Tibial nerve (tissue), 4 donors: ENCODE measurements around the gene TBC1D1. TPM values are rescaled to one million over a fixed set of nuclear protein-coding genes. Genes with fewer than 3 reads are reported as not detected.

Source experiments
- DNase-seq, 2 donors: peaks; one replicate each; pipeline ENCODE4 v3.0.0-alpha.2; 2019; ENCODE audit warnings: low spot score in 2 of 2
- H3K27ac ChIP-seq, 4 donors: fragments of 200-600 bp; sonication (generic) in 3 of 4; one replicate each; pipeline ENCODE4 v1.5.1; 2017 to 2019; ENCODE audit warnings: mild to moderate bottlenecking in 1 of 4
- H3K27me3 ChIP-seq, 2 donors: fragments of 200-600 bp; sonication (generic) in 1 of 2; one replicate each; pipeline versions ENCODE4 v1.5.1 to v1.6.0; 2017 to 2019
- H3K36me3 ChIP-seq, 3 donors: fragments of 200-600 bp; sonication (generic); one replicate each; pipeline ENCODE4 v1.5.1; 2018 to 2019
- H3K4me1 ChIP-seq, 4 donors: fragments of 200-600 bp; sonication (generic) in 3 of 4; one replicate each; pipeline ENCODE4 v1.5.1; 2017 to 2019
- H3K4me3 ChIP-seq, 4 donors: fragments of 200-600 bp; sonication (generic) in 3 of 4; one replicate each; pipeline ENCODE4 v1.5.1; 2017 to 2019; ENCODE audit warnings: mild to moderate bottlenecking in 1 of 4, moderate library complexity in 1 of 4
- H3K9me3 ChIP-seq, 4 donors: fragments of 200-600 bp; sonication (generic) in 3 of 4; one replicate each; pipeline ENCODE4 v1.5.1; 2017 to 2019
- CTCF ChIP-seq, 5 experiments: fragments of 200-600 bp in 3 of 5; fragments of 450-650 bp in 2 of 5; sonication (generic) in 3 of 5; IDR thresholded peaks; one replicate each; pipeline ENCODE4 v1.5.1; 2016 to 2019; ENCODE audit warnings: antibody characterized with exemption in 5 of 5, mild to moderate bottlenecking in 3 of 5, moderate library complexity in 2 of 5
- EP300 ChIP-seq, 2 donors: sonication (generic); formaldehyde crosslinking; IDR thresholded peaks; one replicate each; pipeline ENCODE4 v1.6.1; 2017; ENCODE audit warnings: antibody characterized with exemption in 2 of 2, mild to moderate bottlenecking in 1 of 2
- POLR2A ChIP-seq, 2 donors: fragments of 450-650 bp; IDR thresholded peaks; one replicate each; pipeline ENCODE4 v1.6.1; 2017; ENCODE audit warnings: antibody characterized with exemption in 2 of 2, mild to moderate bottlenecking in 2 of 2, moderate library complexity in 2 of 2
- WGBS, 2 donors: methylation state at CpG; one replicate each; pipeline ENCODE4 v1.1.5; 2018; 5-methylcytosine and 5-hydroxymethylcytosine counted together
- total RNA-seq, 4 donors: library from RNA; depleted of rRNA; stranded (reverse); fragments of >200 nt; gene quantifications; one replicate each; pipeline ENCODE4 v1.1.0, GENCODE V29; 2016

Gene TBC1D1
- total RNA-seq, 4 donors from 2014 or later: 41.6 to 97.8 (median 62.5) TPM

GRCh38 chr4:38132843-38133662 lies 242.2 kb downstream of the TBC1D1 start:
- no peak for DNase-seq
- Histone ChIP-seq H3K27ac (peak overlapping the region in 3 of 4 donors; percentile 74 to 89 (median 84)), H3K4me3 (no peak overlapping the region)

GRCh38 chr4:38133711-38134480 lies 243.0 kb downstream of the TBC1D1 start:
- H3K4me1 ChIP-seq: peaks cover 0 to 36% (median 21%) of the 10 kb centered on the region in 4 donors
- WGBS, 2 donors: 81 to 82% methylated on average over 7 of the region's 7 CpGs
- DNase-seq: no peak
- H3K4me3 ChIP-seq: no peak overlapping the region
- peaks cover 0 to 43% (median 0%) of the 10 kb centered on the region in 3 donors for H3K36me3 ChIP-seq
- TF ChIP-seq POLR2A (IDR thresholded peaks at IDR 0.05) (no peak), EP300 (IDR thresholded peaks at IDR 0.05) (no peak), CTCF (IDR thresholded peaks at IDR 0.05) (no peak)
- H3K9me3 ChIP-seq: no peaks in the 10 kb centered on the region
- H3K27me3 ChIP-seq: no peaks in the 10 kb centered on the region
- peak overlapping the region in 3 of 4 donors; percentile 11 to 89 (median 84) for H3K27ac ChIP-seq

More at GRCh38 chr4:38132843-38133662, 242.2 kb downstream of the TBC1D1 start:
- Histone ChIP-seq H3K9me3 (no peaks in the 10 kb centered on the region), H3K36me3 (peaks cover 0 to 39% (median 0%) of the 10 kb centered on the region in 3 donors), H3K4me1 (peaks cover 0 to 40% (median 22%) of the 10 kb centered on the region in 4 donors), H3K27me3 (no peaks in the 10 kb centered on the region)
- WGBS, 2 donors: 79 to 83% methylated on average over 14 of the region's 14 CpGs
- no peak for TF ChIP-seq CTCF (IDR thresholded peaks at IDR 0.05)
- TF ChIP-seq EP300 (IDR thresholded peaks at IDR 0.05): no peak
- TF ChIP-seq POLR2A (IDR thresholded peaks at IDR 0.05): no peak

- Histone ChIP-seq H3K4me3 (no peak overlapping the region), H3K36me3 (peaks cover 0 to 53% (median 0%) of the 10 kb centered on the region in 3 donors), H3K27me3 (no peaks in the 10 kb centered on the region), H3K9me3 (no peaks in the 10 kb centered on the region), H3K27ac (no peak overlapping the region), H3K4me1 (peaks cover 0 to 28% (median 18%) of the 10 kb centered on the region in 4 donors)
- WGBS, 2 donors: 93 to 96% methylated on average over 8 of the region's 8 CpGs
- TF ChIP-seq POLR2A (IDR thresholded peaks at IDR 0.05) (no peak), EP300 (IDR thresholded peaks at IDR 0.05) (no peak), CTCF (IDR thresholded peaks at IDR 0.05) (no peak)
- DNase-seq: no peak
Measured at GRCh38 chr4:38135201-38135600, 244.3 kb downstream of the TBC1D1 start.

GRCh38 chr4:38136604-38137003 lies 245.7 kb downstream of the TBC1D1 start:
- Histone ChIP-seq H3K9me3 (no peaks in the 10 kb centered on the region), H3K4me1 (peaks cover 0 to 24% (median 12%) of the 10 kb centered on the region in 4 donors), H3K36me3 (peaks cover 0 to 53% (median 0%) of the 10 kb centered on the region in 3 donors), H3K4me3 (no peak overlapping the region), H3K27me3 (no peaks in the 10 kb centered on the region), H3K27ac (no peak overlapping the region)
- WGBS, 2 donors: 85 to 88% methylated on average over 10 of the region's 10 CpGs
- TF ChIP-seq POLR2A (IDR thresholded peaks at IDR 0.05): no peak
- TF ChIP-seq CTCF (IDR thresholded peaks at IDR 0.05): no peak
- TF ChIP-seq EP300 (IDR thresholded peaks at IDR 0.05): no peak
- DNase-seq: no peak
